GM12878 (cell line): ENCODE data around the gene ANKRD33B. TPM values are rescaled to one million over a fixed set of nuclear protein-coding genes. Genes with fewer than 3 reads are reported as not detected.
A peak's percentile ranks its signal among the peaks of the same experiment; 100 is the strongest.

Experiments
- ATF7 ChIP-seq: fragments of 450-650 bp; IDR thresholded peaks from 2 replicates; pipeline ENCODE4 v1.6.1; 2016; ENCODE audit warnings: low read depth, mild to moderate bottlenecking
- BACH1 ChIP-seq: fragments of 450-650 bp; IDR thresholded peaks from 2 replicates; pipeline ENCODE4 v1.6.1; 2017; ENCODE audit warnings: mild to moderate bottlenecking, borderline replicate concordance
- CBFB ChIP-seq: IDR thresholded peaks from 2 replicates; pipeline ENCODE4 v1.6.1; 2016; ENCODE audit warnings: antibody characterized with exemption, low read depth
- CBX5 ChIP-seq: sonication (generic); IDR thresholded peaks from 2 replicates; pipeline ENCODE4 v1.6.1; 2016; ENCODE audit warnings: low read depth, moderate library complexity, mild to moderate bottlenecking, inconsistent platforms
- CHD2 ChIP-seq: IDR thresholded peaks from 2 replicates; pipeline ENCODE4 v1.6.1; 2011; ENCODE audit warnings: low read depth, low read length, improper control_type of control experiment, borderline replicate concordance
- CHD4 ChIP-seq: fragments of 200-600 bp; sonication (generic); IDR thresholded peaks from 2 replicates; pipeline ENCODE4 v1.6.1; 2016; ENCODE audit warnings: mild to moderate bottlenecking
- ETV6 ChIP-seq, 2 experiments: fragments of 450-650 bp in 1 of 2; IDR thresholded peaks in 1 of 2; conservative IDR thresholded peaks in 1 of 2; 2 replicates each; pipeline ENCODE4 v1.6.1; 2014; ENCODE audit warnings: antibody characterized with exemption in 1 of 2, borderline replicate concordance in 1 of 2, low read depth in 1 of 2, mild to moderate bottlenecking in 1 of 2, moderate library complexity in 1 of 2
- GATAD2B ChIP-seq: fragments of 450-650 bp; conservative IDR thresholded peaks from 2 replicates; pipeline ENCODE4 v1.6.1; 2017; ENCODE audit warnings: low read depth, mild to moderate bottlenecking, moderate library complexity
- IKZF2 ChIP-seq, 2 experiments: fragments of 450-650 bp; IDR thresholded peaks; 2 replicates each; pipeline ENCODE4 v1.6.1; 2017; ENCODE audit warnings: mild to moderate bottlenecking in 2 of 2, moderate library complexity in 2 of 2
- MEF2B ChIP-seq: fragments of 450-650 bp; IDR thresholded peaks from 2 replicates; pipeline ENCODE4 v1.6.1; 2018; ENCODE audit warnings: mild to moderate bottlenecking, moderate library complexity; ENCODE audit not compliant: partially characterized antibody, poor library complexity, severe bottlenecking
- PAX8 ChIP-seq: fragments of 450-650 bp; IDR thresholded peaks from 2 replicates; pipeline ENCODE4 v1.6.1; 2017; ENCODE audit warnings: mild to moderate bottlenecking, moderate library complexity
- POLR2AphosphoS2 ChIP-seq: IDR thresholded peaks from 2 replicates; pipeline ENCODE4 v1.6.1; 2011; ENCODE audit warnings: low read depth, mild to moderate bottlenecking, low read length, improper control_type of control experiment, moderate library complexity
- POLR2AphosphoS5 ChIP-seq: IDR thresholded peaks from 2 replicates; pipeline ENCODE4 v1.6.1; 2011; ENCODE audit warnings: mild to moderate bottlenecking, low read length, inconsistent platforms
- RCOR1 ChIP-seq: conservative IDR thresholded peaks from 2 replicates; pipeline ENCODE4 v1.6.1; 2012; ENCODE audit warnings: low read depth, low read length, improper control_type of control experiment
- RELA ChIP-seq: fragments of 450-650 bp; IDR thresholded peaks from 2 replicates; pipeline ENCODE4 v1.8.0; 2014; ENCODE audit warnings: borderline replicate concordance; ENCODE audit not compliant: partially characterized antibody
- SMARCA5 ChIP-seq: fragments of 450-650 bp; IDR thresholded peaks from 2 replicates; pipeline ENCODE4 v1.6.1; 2017; ENCODE audit warnings: mild to moderate bottlenecking
- STAT3 ChIP-seq: IDR thresholded peaks from 2 replicates; pipeline ENCODE4 v1.6.1; 2011; ENCODE audit warnings: low read depth, low read length, improper control_type of control experiment
- TCF3 ChIP-seq: IDR thresholded peaks from 2 replicates; pipeline ENCODE4 v1.6.1; 2012; ENCODE audit warnings: low read depth, mild to moderate bottlenecking, low read length, borderline replicate concordance; ENCODE audit not compliant: insufficient read depth
- ZNF207 ChIP-seq: fragments of 450-650 bp; IDR thresholded peaks from 2 replicates; pipeline ENCODE4 v1.6.1; 2014; ENCODE audit warnings: antibody characterized with exemption, mild to moderate bottlenecking, borderline replicate concordance
- polyA plus RNA-seq, 11 experiments: library from polyadenylated mRNA; depleted of rRNA in 4 of 11; unstranded in 6 of 11; stranded (reverse) in 5 of 11; fragments of >200 nt; fragmentation: Nextera tagmentation in 4 of 11; fragmentation: Illumina TruSeq in 1 of 11; extraction: Ambion mirVana in 4 of 11; extraction: Trizol in 1 of 11; gene quantifications; 1 replicate in 1 of 11; 2 replicates in 10 of 11; pipeline versions ENCODE4 v1.2.1 to v1.2.3, GENCODE V29; 2011 to 2016; ENCODE audit warnings: inconsistent platforms in 2 of 11, missing spikeins in 2 of 11, low read depth in 1 of 11
- total RNA-seq, 4 experiments: library from RNA; depleted of rRNA in 3 of 4; stranded (reverse); fragments of >200 nt in 3 of 4; fragmentation: Illumina TruSeq in 1 of 4; extraction: Trizol in 1 of 4; gene quantifications; 2 replicates each; pipeline versions ENCODE4 v1.2.1 to v1.2.3, GENCODE V29; 2013 to 2021
- TF ChIP-seq, protein P1 (sequence below): IDR thresholded peaks from 2 replicates; pipeline ENCODE4 v1.6.1; 2011; ENCODE audit warnings: borderline replicate concordance, low read depth, mild to moderate bottlenecking, moderate library complexity, low read length; ENCODE audit not compliant: insufficient read depth, poor library complexity, severe bottlenecking
- TF ChIP-seq, protein P2 (sequence below): IDR thresholded peaks from 2 replicates; pipeline ENCODE4 v1.6.1; 2012; ENCODE audit warnings: low read depth, low read length, improper control_type of control experiment
- TF ChIP-seq, protein P3 (sequence below): IDR thresholded peaks from 2 replicates; pipeline ENCODE4 v1.6.1; 2012; ENCODE audit warnings: low read depth, low read length, improper control_type of control experiment
- TF ChIP-seq, protein P4 (sequence below): IDR thresholded peaks from 2 replicates; pipeline ENCODE4 v1.6.1; 2012; ENCODE audit warnings: low read depth, low read length, improper control_type of control experiment
- TF ChIP-seq, protein P5 (sequence below): IDR thresholded peaks from 2 replicates; pipeline ENCODE4 v1.6.1; 2011; ENCODE audit warnings: mild to moderate bottlenecking, low read depth, low read length, moderate library complexity; ENCODE audit not compliant: insufficient replicate concordance
- TF ChIP-seq, protein P6 (sequence below), 3 experiments: IDR thresholded peaks in 2 of 3; conservative IDR thresholded peaks in 1 of 3; 2 replicates each; pipeline ENCODE4 v1.5.1; 2011; ENCODE audit warnings: low read depth in 3 of 3, low read length in 3 of 3, mild to moderate bottlenecking in 3 of 3, control low read depth in 2 of 3, moderate library complexity in 2 of 3, inconsistent platforms in 1 of 3, mixed read lengths in 1 of 3; ENCODE audit not compliant: control insufficient read depth in 2 of 3, insufficient read depth in 1 of 3; ENCODE audit errors: extremely low read depth in 1 of 3

ANKRD33B gene
- total and polyA plus RNA-seq, 10 of the 15 experiments (the other 5 are each of a cell fraction or from before 2014, with no cell fraction given) = 4.9 to 61.6 (median 15.6) TPM

DNA sequence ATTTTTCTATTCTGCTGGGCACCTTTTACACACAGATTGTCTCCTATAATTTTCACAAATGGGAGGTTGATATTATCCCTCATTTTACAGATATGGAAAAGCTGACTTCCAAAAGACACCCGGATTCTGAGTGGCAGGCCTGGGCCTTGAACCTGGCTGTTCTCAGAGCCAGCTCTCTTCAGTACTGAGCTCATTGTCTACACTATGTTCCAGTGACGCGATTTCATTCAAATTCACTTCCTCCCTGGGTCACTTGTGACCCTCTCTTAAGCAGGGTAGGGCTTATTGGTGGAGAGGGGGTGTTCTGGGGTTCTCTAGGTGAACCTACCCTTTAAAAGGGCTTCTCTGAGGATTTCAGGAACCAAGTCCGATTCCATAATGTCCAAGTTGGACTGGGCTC is 70.2 kb downstream of the ANKRD33B start (continued):
- TF ChIP-seq ATF7 = peak; percentile 67; the same call in 1 of the 2 replicates
- no peak for TF ChIP-seq STAT3
- 0 out of 2 replicates have a peak, but pooled peaks have one; percentile 5 for TF ChIP-seq CHD2
- no peak for TF ChIP-seq ETV6 (conservative IDR thresholded peaks at IDR 0.05 in 1 of 2, IDR thresholded peaks at IDR 0.05 in 1 of 2; ENCODE audit: borderline replicate concordance in 1 of 2, low read depth in 1 of 2)
- TF ChIP-seq, protein P1, sequence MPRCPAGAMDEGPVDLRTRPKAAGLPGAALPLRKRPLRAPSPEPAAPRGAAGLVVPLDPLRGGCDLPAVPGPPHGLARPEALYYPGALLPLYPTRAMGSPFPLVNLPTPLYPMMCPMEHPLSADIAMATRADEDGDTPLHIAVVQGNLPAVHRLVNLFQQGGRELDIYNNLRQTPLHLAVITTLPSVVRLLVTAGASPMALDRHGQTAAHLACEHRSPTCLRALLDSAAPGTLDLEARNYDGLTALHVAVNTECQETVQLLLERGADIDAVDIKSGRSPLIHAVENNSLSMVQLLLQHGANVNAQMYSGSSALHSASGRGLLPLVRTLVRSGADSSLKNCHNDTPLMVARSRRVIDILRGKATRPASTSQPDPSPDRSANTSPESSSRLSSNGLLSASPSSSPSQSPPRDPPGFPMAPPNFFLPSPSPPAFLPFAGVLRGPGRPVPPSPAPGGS = no peak
- TF ChIP-seq, protein P2, sequence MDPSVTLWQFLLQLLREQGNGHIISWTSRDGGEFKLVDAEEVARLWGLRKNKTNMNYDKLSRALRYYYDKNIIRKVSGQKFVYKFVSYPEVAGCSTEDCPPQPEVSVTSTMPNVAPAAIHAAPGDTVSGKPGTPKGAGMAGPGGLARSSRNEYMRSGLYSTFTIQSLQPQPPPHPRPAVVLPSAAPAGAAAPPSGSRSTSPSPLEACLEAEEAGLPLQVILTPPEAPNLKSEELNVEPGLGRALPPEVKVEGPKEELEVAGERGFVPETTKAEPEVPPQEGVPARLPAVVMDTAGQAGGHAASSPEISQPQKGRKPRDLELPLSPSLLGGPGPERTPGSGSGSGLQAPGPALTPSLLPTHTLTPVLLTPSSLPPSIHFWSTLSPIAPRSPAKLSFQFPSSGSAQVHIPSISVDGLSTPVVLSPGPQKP = no peak
- no peak for TF ChIP-seq PAX8
- no peak for TF ChIP-seq CBX5
- TF ChIP-seq IKZF2 (IDR thresholded peaks at IDR 0.05) = no peak
- no peak for TF ChIP-seq BACH1
- TF ChIP-seq POLR2AphosphoS5 = peak; percentile 16; the same call in 1 of the 2 replicates
- TF ChIP-seq, protein P3, sequence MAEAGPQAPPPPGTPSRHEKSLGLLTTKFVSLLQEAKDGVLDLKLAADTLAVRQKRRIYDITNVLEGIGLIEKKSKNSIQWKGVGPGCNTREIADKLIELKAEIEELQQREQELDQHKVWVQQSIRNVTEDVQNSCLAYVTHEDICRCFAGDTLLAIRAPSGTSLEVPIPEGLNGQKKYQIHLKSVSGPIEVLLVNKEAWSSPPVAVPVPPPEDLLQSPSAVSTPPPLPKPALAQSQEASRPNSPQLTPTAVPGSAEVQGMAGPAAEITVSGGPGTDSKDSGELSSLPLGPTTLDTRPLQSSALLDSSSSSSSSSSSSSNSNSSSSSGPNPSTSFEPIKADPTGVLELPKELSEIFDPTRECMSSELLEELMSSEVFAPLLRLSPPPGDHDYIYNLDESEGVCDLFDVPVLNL = no peak
- TF ChIP-seq, protein P4, sequence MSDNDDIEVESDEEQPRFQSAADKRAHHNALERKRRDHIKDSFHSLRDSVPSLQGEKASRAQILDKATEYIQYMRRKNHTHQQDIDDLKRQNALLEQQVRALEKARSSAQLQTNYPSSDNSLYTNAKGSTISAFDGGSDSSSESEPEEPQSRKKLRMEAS = 0 out of 2 replicates have a peak, but pooled peaks have one; percentile 4
- TF ChIP-seq SMARCA5 = no peak
- no peak for TF ChIP-seq POLR2AphosphoS2
- TF ChIP-seq RCOR1 = no peak
- no peak for TF ChIP-seq MEF2B
- no peak for TF ChIP-seq RELA
- TF ChIP-seq, protein P5, sequence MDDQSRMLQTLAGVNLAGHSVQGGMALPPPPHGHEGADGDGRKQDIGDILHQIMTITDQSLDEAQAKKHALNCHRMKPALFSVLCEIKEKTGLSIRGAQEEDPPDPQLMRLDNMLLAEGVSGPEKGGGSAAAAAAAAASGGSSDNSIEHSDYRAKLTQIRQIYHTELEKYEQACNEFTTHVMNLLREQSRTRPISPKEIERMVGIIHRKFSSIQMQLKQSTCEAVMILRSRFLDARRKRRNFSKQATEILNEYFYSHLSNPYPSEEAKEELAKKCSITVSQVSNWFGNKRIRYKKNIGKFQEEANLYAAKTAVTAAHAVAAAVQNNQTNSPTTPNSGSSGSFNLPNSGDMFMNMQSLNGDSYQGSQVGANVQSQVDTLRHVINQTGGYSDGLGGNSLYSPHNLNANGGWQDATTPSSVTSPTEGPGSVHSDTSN = peak; percentile 23
- no peak for TF ChIP-seq GATAD2B
- no peak for TF ChIP-seq CHD4
- no peak for TF ChIP-seq ZNF207
- TF ChIP-seq TCF3 = no peak
- TF ChIP-seq, protein P6, sequence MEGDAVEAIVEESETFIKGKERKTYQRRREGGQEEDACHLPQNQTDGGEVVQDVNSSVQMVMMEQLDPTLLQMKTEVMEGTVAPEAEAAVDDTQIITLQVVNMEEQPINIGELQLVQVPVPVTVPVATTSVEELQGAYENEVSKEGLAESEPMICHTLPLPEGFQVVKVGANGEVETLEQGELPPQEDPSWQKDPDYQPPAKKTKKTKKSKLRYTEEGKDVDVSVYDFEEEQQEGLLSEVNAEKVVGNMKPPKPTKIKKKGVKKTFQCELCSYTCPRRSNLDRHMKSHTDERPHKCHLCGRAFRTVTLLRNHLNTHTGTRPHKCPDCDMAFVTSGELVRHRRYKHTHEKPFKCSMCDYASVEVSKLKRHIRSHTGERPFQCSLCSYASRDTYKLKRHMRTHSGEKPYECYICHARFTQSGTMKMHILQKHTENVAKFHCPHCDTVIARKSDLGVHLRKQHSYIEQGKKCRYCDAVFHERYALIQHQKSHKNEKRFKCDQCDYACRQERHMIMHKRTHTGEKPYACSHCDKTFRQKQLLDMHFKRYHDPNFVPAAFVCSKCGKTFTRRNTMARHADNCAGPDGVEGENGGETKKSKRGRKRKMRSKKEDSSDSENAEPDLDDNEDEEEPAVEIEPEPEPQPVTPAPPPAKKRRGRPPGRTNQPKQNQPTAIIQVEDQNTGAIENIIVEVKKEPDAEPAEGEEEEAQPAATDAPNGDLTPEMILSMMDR (IDR thresholded peaks at IDR 0.05 in 2 of 3, conservative IDR thresholded peaks at IDR 0.05 in 1 of 3; ENCODE audit: control insufficient read depth in 2 of 3, extremely low read depth in 1 of 3, insufficient read depth in 1 of 3, low read depth in 3 of 3, low read length in 3 of 3) = no peak
- TF ChIP-seq CBFB = no peak
